KBM-7 (cell line): ENCODE data around the gene MED13L.

ENCODE experiments used
- DNase-seq: peaks from one replicate; pipeline ENCODE4 v3.0.0-alpha.2; 2015
- in situ Hi-C: fragments of 300-500 bp; cut with MboI; formaldehyde crosslinking; loops from 2 replicates; pipeline ENCODE4 v1.14.3; 2020; ENCODE audit warnings: low sequenced_read_pairs, low pct_unique_long_range_greater_than_20kb, mixed read lengths

Gene MED13L

DNA sequence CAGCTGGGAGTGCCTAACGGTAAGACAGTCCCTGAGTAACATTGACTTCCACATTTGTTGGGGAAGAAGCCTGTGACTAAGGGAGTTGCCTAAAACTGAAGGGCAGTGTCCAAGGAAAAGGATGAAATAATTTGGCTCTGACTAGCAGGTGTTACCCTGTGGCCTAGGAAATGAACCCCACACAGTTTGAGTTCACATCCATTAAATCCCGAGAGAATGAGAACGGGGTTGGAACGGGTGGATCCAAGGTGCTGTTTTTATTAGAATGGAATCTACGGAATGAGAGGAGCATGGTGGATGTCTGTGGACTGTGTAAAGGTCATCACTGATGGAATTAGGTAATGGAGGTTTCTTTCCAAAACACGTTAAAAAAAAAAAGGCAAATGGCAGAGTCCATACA lies 324.0 kb downstream of the MED13L start:
- in situ Hi-C loops = no loop called here
- DNase-seq = no peak

GRCh38 chr12:115953031-115953430 lies 324.5 kb downstream of the MED13L start:
- DNase-seq = no peak
- in situ Hi-C loops = no loop called here

GRCh38 chr12:115950959-115951358 lies 326.5 kb downstream of the MED13L start:
- no peak for DNase-seq
- in situ Hi-C loops = no loop called here

DNA sequence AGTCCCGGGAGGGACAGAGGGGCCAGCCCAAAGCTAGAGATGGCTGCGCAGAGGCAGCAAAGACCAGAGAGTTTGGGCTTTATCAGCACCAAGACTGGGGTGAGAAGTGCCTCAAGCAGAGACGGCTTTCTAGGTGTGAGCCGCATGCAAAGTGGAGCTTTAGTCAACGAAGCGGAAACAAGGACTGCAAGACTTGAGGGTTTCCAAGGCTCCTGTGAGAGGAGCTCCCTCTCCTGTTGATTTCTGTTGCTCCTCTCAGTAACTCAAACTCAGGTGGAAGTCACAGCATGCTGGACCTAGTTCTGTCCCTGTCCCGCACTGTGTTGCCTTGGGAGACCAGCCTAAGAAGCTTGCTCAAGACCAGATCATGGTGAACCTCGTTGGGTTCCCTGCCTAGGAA lies 327.8 kb downstream of the MED13L start:
- in situ Hi-C loops = no loop called here
- DNase-seq = no peak

DNA sequence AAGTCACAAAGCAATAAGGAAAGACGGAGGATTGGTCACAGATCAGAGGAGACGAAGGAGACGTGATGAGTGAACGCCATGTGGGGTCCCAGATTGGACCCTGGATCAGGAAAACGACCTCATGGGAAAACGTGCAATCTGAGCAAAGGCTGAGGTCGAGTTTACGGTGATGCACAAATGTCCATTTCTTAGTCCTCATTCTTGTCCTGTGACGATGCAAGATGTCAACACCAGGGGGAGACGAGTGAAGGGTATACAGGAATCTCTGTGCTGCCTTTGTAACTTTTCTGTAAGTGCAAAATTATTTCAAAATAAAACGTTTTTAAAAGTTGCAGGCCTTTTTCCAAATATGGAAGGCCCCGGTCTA lies 329.8 kb downstream of the MED13L start:
- in situ Hi-C loops = no loop called here
- no peak for DNase-seq

DNA sequence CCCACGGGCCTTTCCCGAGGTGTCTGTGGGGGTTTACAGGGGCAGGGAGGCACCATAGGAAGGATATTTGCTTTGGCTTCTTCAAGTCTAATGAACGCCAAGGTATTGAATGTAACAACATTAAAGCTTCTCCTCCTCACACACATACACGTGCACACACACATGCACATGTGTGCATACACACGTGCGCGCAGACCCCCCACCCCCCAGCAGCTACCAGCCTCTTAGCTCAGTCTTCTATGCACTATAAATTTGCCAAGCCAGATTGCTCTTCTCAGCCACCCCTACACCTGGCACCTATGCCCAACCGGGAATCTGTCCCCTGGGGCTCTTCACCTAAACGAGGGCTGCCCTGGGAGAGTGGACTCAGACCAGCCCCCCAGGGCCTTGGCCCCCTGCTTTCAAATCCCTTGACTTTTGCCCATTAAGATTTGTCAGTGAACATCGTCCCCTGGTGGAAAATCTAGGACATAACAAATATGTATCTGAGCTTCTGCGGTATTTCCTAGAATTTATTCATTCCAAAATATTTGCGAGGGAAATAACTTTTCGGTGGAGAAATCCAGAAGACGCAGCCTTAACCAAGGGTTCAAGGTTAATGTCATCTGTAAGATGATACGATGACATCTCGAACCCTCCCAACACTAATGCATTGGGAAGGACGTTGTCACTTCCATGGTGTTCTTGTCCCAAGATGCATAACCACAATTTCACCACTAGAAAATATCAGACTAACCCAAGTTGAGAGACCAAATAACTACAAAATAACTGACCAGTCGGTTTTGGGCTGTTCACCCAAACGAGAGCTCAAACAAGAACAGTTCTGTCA lies 330.4 kb downstream of the MED13L start:
- in situ Hi-C loops = no loop called here
- peak; percentile 45 for DNase-seq

DNA sequence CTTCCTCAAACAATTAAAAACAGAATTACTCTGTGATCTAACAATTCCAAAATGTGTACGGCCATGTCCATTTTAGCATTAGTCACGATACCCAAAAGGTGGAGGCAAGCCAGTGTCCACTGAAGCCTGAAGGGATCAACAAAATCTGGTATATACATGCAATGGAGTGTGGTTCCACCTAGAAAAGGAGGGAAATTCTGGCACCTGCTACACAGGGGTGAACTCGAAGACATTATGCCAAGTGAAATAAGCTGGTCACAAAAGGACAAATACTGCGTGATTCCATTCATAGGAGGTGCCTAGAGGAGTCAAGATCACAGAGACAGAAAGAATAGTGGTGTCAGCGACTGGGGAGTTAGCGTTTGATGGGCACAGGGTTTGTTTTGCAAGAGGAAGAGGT lies 331.4 kb downstream of the MED13L start:
- no peak for DNase-seq
- in situ Hi-C loops = no loop called here

DNA sequence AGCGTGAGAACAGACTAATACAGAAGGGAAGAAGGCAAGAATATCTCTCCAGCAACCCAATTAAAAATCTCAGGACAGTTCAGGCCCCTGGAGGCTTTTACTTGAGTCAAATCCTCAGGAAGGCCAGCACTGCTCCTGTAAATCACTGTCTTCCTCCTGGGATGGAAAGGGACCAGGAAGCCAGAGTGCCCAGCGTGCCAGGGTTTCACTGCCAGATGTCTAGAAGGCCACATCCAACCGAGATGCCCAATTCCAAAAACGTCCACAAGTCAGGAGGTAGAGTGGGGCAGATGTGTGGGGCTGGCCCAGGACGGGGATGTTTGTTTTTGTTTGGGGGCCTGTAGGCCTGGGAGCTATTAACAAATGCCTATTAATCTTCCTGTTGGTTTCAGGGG lies 332.0 kb downstream of the MED13L start:
- in situ Hi-C loops = no loop called here

GRCh38 chr12:115944837-115945490 lies 332.5 kb downstream of the MED13L start:
- no peak for DNase-seq
- in situ Hi-C loops = no loop called here

More for the DNA sequence above, 332.0 kb downstream of the MED13L start:
- no peak for DNase-seq

DNA sequence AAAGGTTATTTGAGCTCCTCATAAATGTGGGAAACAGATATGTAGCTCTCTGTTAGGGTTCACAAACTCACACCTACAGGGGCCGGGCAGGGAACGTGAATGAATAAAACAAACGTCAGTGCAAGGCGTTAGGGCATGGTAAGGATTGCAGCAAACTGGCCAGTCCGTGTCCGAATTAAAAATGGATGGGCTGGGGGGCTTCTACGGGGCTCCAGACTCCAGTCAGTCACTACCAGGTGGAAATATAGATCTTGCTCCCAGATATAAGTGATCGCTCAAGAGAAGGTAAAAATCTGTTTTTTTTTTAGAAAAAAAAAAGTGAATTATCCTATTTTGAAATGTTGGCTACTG lies 333.1 kb downstream of the MED13L start:
- no peak for DNase-seq
- in situ Hi-C loops = no loop called here

- DNase-seq = no peak
- in situ Hi-C loops = no loop called here
Measured at GRCh38 chr12:115943630-115944391, 333.7 kb downstream of the MED13L start.

GRCh38 chr12:115943310-115943629 lies 334.2 kb downstream of the MED13L start:
- in situ Hi-C loops = no loop called here
- no peak for DNase-seq

- no peak for DNase-seq
- in situ Hi-C loops = no loop called here
Measured at GRCh38 chr12:115942346-115942745, 335.1 kb downstream of the MED13L start.

DNA sequence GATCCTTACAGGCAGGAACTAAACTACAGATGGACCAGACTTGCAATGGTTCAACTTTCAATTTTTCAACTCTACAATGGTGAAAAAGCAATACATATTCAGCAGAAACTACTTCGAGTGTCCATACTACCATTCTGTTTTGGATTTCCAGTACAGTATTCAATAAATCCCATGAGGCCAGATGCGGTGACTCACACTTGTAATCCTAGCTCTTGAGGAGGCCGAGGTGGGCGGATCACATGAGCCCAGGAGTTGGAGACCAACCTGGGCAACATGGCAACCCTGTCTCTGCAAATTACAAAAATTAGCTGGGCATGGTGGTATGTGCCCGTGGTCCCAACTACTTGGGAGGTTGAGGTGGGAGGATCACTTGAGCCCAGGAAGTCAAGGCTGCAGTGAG lies 336.1 kb downstream of the MED13L start:
- in situ Hi-C loops = no loop called here

GRCh38 chr12:115938794-115939377 lies 338.6 kb downstream of the MED13L start:
- no peak for DNase-seq

More for the DNA sequence above, 336.1 kb downstream of the MED13L start:
- DNase-seq = no peak

DNA sequence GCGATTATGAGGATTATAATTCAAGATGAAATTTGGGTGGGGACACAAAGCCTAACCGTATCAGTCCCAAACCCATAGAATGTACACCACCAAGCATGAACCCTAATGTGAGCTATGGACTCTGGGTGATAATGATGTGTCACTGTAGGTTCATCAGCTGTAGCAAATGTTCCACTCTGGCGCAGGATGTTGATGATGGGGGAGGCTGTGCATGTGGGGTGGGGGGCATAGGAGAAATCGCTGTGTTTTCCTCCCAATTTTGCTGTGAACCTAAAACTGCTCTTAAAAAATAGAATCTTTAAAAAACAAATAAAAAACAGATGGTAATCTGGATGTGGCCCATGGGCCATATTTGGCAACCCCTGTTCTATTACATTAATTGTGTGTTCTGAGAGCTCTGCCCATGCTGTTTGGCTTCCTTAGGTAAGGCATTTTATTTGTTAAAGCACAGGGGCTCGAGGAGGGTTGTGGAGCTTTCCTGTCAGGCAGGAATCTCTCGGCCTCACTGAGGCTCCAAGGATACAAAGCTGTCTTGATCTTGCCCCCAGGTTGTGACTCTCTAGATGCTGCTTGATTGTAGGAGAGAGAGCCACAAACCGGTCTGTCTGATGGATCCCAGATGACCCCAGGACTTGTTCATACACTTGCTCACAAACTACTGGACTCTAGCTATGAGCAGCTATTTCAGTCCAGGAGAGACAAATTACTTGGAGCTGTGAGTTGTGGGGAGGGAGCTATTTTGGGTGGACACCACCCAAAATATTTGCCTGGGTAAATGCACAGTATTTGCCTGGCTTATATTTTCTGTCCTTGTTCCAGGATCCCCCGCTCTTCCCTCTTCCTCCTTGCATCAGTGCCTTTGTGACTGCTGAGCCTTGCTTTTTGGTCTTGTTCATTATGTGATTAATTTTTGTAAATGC lies 340.2 kb downstream of the MED13L start:
- in situ Hi-C loops = no loop called here

More at GRCh38 chr12:115938794-115939377, 338.6 kb downstream of the MED13L start:
- in situ Hi-C loops = no loop called here

GRCh38 chr12:115934877-115935276 lies 342.6 kb downstream of the MED13L start:
- in situ Hi-C loops = no loop called here
- DNase-seq = no peak

More for the DNA sequence above, 340.2 kb downstream of the MED13L start:
- no peak for DNase-seq

DNA sequence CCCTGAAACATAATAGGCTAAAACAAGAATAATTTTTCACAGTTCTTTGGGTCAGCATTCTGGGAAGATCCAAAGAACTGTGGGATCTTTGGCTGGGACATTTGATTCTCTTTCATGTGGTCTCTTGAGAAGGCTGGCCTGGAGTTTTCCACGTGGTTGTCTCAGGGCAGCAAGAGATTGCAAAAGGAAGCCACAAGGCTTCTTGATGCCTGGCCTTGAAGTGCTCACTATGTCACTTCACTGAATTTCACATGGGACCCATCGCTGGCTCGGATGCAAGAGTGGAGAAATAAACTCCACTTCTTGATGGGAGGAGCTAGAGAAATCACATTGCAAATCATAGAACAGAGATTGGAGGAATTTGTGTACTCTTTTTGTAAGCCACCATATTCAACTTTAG lies 343.4 kb downstream of the MED13L start:
- DNase-seq = no peak
- in situ Hi-C loops = no loop called here

DNA sequence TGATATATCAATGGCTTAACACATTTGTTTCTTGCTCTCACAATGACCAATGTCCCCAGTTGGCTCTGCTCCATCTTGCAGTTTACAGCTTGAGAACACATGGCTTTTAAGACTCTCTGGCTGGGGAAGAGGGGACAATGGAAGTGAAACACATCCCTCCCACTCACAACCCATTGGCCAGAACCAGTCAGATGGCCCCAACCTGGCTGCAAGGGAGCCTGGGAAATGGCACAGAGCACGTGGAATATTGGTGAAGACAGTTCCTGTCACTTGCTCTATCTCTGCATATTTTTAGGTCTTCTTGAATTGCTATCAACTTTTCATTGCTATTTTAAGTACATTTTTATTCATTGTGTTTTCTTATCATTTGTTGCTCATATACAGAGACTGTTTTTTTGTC lies 345.4 kb downstream of the MED13L start:
- in situ Hi-C loops = no loop called here
- no peak for DNase-seq
